CD14-positive monocyte (primary cell): ENCODE results near the gene KCNAB1. TPM values are rescaled to one million over a fixed set of nuclear protein-coding genes. Genes with fewer than 3 reads are reported as not detected.

Experiments
- DNase-seq, 3 donors: peaks; one replicate each; pipeline ENCODE4 v3.0.0-alpha.2; 2011 to 2022
- H2AFZ ChIP-seq: 2 replicates; pipeline ENCODE4 v1.6.0; 2012; ENCODE audit warnings: mild to moderate bottlenecking, low read depth, low read length, inconsistent platforms; ENCODE audit not compliant: insufficient read depth, poor library complexity, severe bottlenecking
- H3K27ac ChIP-seq, 2 donors: 1 replicate in 1 of 2; 2 replicates in 1 of 2; pipeline ENCODE4 v1.5.1; 2012 to 2013; ENCODE audit warnings: low read length in 2 of 2, control low read depth in 1 of 2, inconsistent platforms in 1 of 2, low read depth in 1 of 2, mild to moderate bottlenecking in 1 of 2
- H3K27me3 ChIP-seq, 2 donors: one replicate each; pipeline versions ENCODE4 v1.6.0 to v1.6.1; 2011 to 2013; ENCODE audit warnings: low read length in 2 of 2; ENCODE audit not compliant: control insufficient read depth in 2 of 2, insufficient read depth in 2 of 2
- H3K36me3 ChIP-seq, 2 donors: replicated peaks in 1 of 2; 1 replicate in 1 of 2; 2 replicates in 1 of 2; pipeline versions ENCODE4 v1.5.1 to v1.6.1; 2012 to 2013; ENCODE audit warnings: low read length in 2 of 2, control low read depth in 1 of 2, inconsistent platforms in 1 of 2, mild to moderate bottlenecking in 1 of 2; ENCODE audit not compliant: insufficient read depth in 2 of 2, control insufficient read depth in 1 of 2
- H3K4me1 ChIP-seq, 2 donors: 1 replicate in 1 of 2; 2 replicates in 1 of 2; pipeline versions ENCODE4 v1.5.1 to v1.6.1; 2012 to 2013; ENCODE audit warnings: low read length in 2 of 2, control low read depth in 1 of 2, inconsistent platforms in 1 of 2, mild to moderate bottlenecking in 1 of 2, moderate library complexity in 1 of 2; ENCODE audit not compliant: insufficient read depth in 2 of 2, control insufficient read depth in 1 of 2
- H3K4me2 ChIP-seq: replicated peaks from 2 replicates; pipeline ENCODE3; 2012; ENCODE audit warnings: low read length, moderate library complexity, mild to moderate bottlenecking; ENCODE audit not compliant: poor library complexity, severe bottlenecking; ENCODE audit errors: extremely low read depth
- H3K4me3 ChIP-seq, 3 experiments: fragments of 200-600 bp in 1 of 3; sonication (generic) in 1 of 3; replicated peaks in 1 of 3; 1 replicate in 2 of 3; 2 replicates in 1 of 3; pipeline ENCODE4 v1.5.1; 2011 to 2013; ENCODE audit warnings: low read length in 3 of 3, mild to moderate bottlenecking in 3 of 3, control low read depth in 2 of 3, low read depth in 2 of 3, inconsistent platforms in 1 of 3, moderate library complexity in 1 of 3
- H3K79me2 ChIP-seq: 2 replicates; pipeline ENCODE4 v1.6.0; 2012; ENCODE audit warnings: mild to moderate bottlenecking, control low read depth, inconsistent platforms, low read length, moderate library complexity; ENCODE audit not compliant: insufficient read depth
- H3K9ac ChIP-seq: 2 replicates; pipeline ENCODE4 v1.6.0; 2017; ENCODE audit warnings: low read length, mild to moderate bottlenecking; ENCODE audit not compliant: insufficient read depth, poor library complexity, severe bottlenecking
- H3K9me3 ChIP-seq, 2 donors: replicated peaks in 1 of 2; 1 replicate in 1 of 2; 2 replicates in 1 of 2; pipeline versions ENCODE4 v1.5.1 to v1.6.1; 2012 to 2013; ENCODE audit warnings: low read length in 2 of 2, control low read depth in 1 of 2; ENCODE audit not compliant: control insufficient read depth in 1 of 2, insufficient read depth in 1 of 2
- H4K20me1 ChIP-seq: 2 replicates; pipeline ENCODE4 v1.6.0; 2012; ENCODE audit warnings: mild to moderate bottlenecking, low read length, control low read depth, moderate library complexity; ENCODE audit not compliant: insufficient read depth
- H3K27ac Mint-ChIP-seq, 7 donors: one replicate each; pipeline ENCODE4 v1.8.0; 2020; ENCODE audit warnings: mild to moderate bottlenecking in 7 of 7, mixed read lengths in 7 of 7, moderate library complexity in 6 of 7, inconsistent platforms in 2 of 7
- H3K27me3 Mint-ChIP-seq, 3 donors: one replicate each; pipeline ENCODE4 v1.8.0; 2021 to 2022; ENCODE audit warnings: low read depth in 3 of 3, mild to moderate bottlenecking in 3 of 3, mixed read lengths in 3 of 3, moderate library complexity in 3 of 3, inconsistent platforms in 1 of 3
- H3K36me3 Mint-ChIP-seq, 2 donors: one replicate each; pipeline ENCODE4 v1.8.0; 2020; ENCODE audit warnings: mixed read lengths in 2 of 2, inconsistent platforms in 1 of 2, mild to moderate bottlenecking in 1 of 2
- H3K4me1 Mint-ChIP-seq: one replicate; pipeline ENCODE4 v1.8.0; 2020; ENCODE audit warnings: mild to moderate bottlenecking, mixed read lengths
- H3K4me3 Mint-ChIP-seq, 2 donors: one replicate each; pipeline ENCODE4 v1.8.0; 2020; ENCODE audit warnings: mild to moderate bottlenecking in 2 of 2, mixed read lengths in 2 of 2, moderate library complexity in 1 of 2
- H3K9me3 Mint-ChIP-seq, 7 donors: one replicate each; pipeline ENCODE4 v1.8.0; 2020 to 2022; ENCODE audit warnings: mixed read lengths in 7 of 7, mild to moderate bottlenecking in 6 of 7, moderate library complexity in 6 of 7, inconsistent platforms in 2 of 7
- WGBS: methylation state at CpG from one replicate; pipeline ENCODE4 v1.1.5; 2013; ENCODE audit warnings: missing lambda C conversion rate; ENCODE audit not compliant: insufficient coverage; 5-methylcytosine and 5-hydroxymethylcytosine counted together
- intact Hi-C, 2 donors: fragments of 100-400 bp; cut with micrococcal nuclease; formaldehyde crosslinking; loops; one replicate each; pipeline versions ENCODE4 v1.15.0 to v1.15.1; 2023
- polyA plus RNA-seq, 3 donors: library from polyadenylated mRNA; depleted of rRNA in 1 of 3; unstranded in 2 of 3; stranded (reverse) in 1 of 3; fragments of 300-500 nt in 2 of 3; fragments of >200 nt in 1 of 3; fragmentation: Illumina TruSeq in 2 of 3; gene quantifications; 1 replicate in 2 of 3; 2 replicates in 1 of 3; pipeline ENCODE4 v1.2.3, GENCODE V29; 2012 to 2021
- TF ChIP-seq, protein P1 (sequence below): fragments of 200-600 bp; IDR thresholded peaks from one replicate; pipeline ENCODE4 v1.8.0; 2022; ENCODE audit warnings: antibody characterized with exemption, mild to moderate bottlenecking

The KCNAB1 gene
- polyA plus RNA-seq, 3 donors, result 0.08 to 0.14 TPM; not detected in 1

GRCh38 chr3:156305672-156306071 lies 185.3 kb downstream of the KCNAB1 start:
- H3K36me3 Mint-ChIP-seq, result no peaks in the 10 kb centered on the region
- no peak overlapping the region for H2AFZ ChIP-seq
- H3K4me1 Mint-ChIP-seq, result peaks cover 29% of the 10 kb centered on the region
- no peak for DNase-seq
- no CpG with 5 or more reads among the region's 1 CpG for WGBS
- H3K36me3 ChIP-seq, result no peaks in the 10 kb centered on the region
- no peak overlapping the region for H3K4me3 Mint-ChIP-seq
- no peak overlapping the region for H3K27ac Mint-ChIP-seq
- H3K9me3 Mint-ChIP-seq, result peaks cover 0 to 6% (median 0%) of the 10 kb centered on the region in 7 donors
- H3K79me2 ChIP-seq, result no peaks in the 10 kb centered on the region
- H3K4me3 ChIP-seq, result no peak overlapping the region
- H3K4me2 ChIP-seq, result no peak overlapping the region
- H3K27me3 Mint-ChIP-seq, result peaks cover 0 to 2% (median 2%) of the 10 kb centered on the region in 3 donors
- intact Hi-C loops, result no loop called here
- no peaks in the 10 kb centered on the region for H3K27me3 ChIP-seq
- no peaks in the 10 kb centered on the region for H4K20me1 ChIP-seq
- no peak overlapping the region for H3K9ac ChIP-seq
- no peaks in the 10 kb centered on the region for H3K9me3 ChIP-seq
- no peak overlapping the region for H3K27ac ChIP-seq
- H3K4me1 ChIP-seq, result peaks cover 29 to 31% of the 10 kb centered on the region in 2 donors
- TF ChIP-seq, protein P1, sequence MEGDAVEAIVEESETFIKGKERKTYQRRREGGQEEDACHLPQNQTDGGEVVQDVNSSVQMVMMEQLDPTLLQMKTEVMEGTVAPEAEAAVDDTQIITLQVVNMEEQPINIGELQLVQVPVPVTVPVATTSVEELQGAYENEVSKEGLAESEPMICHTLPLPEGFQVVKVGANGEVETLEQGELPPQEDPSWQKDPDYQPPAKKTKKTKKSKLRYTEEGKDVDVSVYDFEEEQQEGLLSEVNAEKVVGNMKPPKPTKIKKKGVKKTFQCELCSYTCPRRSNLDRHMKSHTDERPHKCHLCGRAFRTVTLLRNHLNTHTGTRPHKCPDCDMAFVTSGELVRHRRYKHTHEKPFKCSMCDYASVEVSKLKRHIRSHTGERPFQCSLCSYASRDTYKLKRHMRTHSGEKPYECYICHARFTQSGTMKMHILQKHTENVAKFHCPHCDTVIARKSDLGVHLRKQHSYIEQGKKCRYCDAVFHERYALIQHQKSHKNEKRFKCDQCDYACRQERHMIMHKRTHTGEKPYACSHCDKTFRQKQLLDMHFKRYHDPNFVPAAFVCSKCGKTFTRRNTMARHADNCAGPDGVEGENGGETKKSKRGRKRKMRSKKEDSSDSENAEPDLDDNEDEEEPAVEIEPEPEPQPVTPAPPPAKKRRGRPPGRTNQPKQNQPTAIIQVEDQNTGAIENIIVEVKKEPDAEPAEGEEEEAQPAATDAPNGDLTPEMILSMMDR, result no peak

DNA sequence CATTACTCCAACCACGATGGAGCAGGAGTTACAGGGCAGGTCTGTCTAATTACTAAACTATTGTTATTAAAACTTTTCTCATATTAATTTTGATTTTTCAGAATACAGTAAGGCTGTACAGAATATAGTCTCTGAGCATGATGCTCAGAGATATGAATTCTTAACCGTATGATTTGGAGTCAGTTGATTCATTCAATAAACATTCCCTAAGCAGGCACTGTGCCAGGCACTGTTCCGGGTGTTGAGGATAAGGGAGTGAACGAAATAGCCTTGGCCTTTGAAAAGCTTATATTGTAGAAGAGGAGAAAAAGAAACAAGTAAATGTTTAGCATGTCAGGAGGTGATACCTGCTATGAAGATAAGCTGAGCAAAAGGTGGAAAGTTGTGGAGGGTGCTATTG lies 187.3 kb downstream of the KCNAB1 start:
- Mint-ChIP-seq H3K27ac (no peak overlapping the region), H3K36me3 (no peaks in the 10 kb centered on the region), H3K27me3 (peaks cover 0 to 7% (median 3%) of the 10 kb centered on the region in 3 donors), H3K4me3 (no peak overlapping the region), H3K9me3 (peaks cover 0 to 6% (median 2%) of the 10 kb centered on the region in 7 donors), H3K4me1 (peaks cover 11% of the 10 kb centered on the region)
- Histone ChIP-seq H3K4me1 (peaks cover 10 to 11% of the 10 kb centered on the region in 2 donors), H3K27ac (no peak overlapping the region), H3K9me3 (no peaks in the 10 kb centered on the region), H4K20me1 (no peaks in the 10 kb centered on the region), H3K36me3 (no peaks in the 10 kb centered on the region), H3K27me3 (no peaks in the 10 kb centered on the region), H3K4me2 (no peak overlapping the region), H3K4me3 (no peak overlapping the region), H3K79me2 (no peaks in the 10 kb centered on the region), H2AFZ (no peak overlapping the region), H3K9ac (no peak overlapping the region)
- TF ChIP-seq, protein P1, result no peak
- intact Hi-C loops, result no loop called here
- WGBS, result 100% methylated on average over 1 of the region's 4 CpGs
- no peak for DNase-seq
